Common myeloid progenitor, CD34-positive (primary cell): ENCODE measurements around the gene SLC6A8.
"Not testable (repeated sequence)": the region's sequence is repeated elsewhere in the genome, so short reads cannot be mapped to it uniquely, and the experiment has no call there.

Experiments
- CTCF ChIA-PET: fragments of 350-600 bp; sonication (Branson Sonifier 250); formaldehyde crosslinking; loops from one replicate; lab custom pipeline; 2021; ENCODE audit warnings: antibody characterized with exemption; lab: Charles Lee
- POLR2A ChIA-PET: fragments of 350-600 bp; sonication (Branson Sonifier 250); formaldehyde crosslinking; loops from one replicate; lab custom pipeline; 2021; ENCODE audit warnings: antibody characterized with exemption; lab: Charles Lee
- DNase-seq, 3 donors: peaks; one replicate each; pipeline versions ENCODE4 v3.0.0 to v3.0.0-alpha.2; 2013
- H3K27ac ChIP-seq, 2 experiments: 1 replicate in 1 of 2; 2 replicates in 1 of 2; pipeline ENCODE4 v1.7.0; 2013; ENCODE audit warnings: inconsistent platforms in 2 of 2, low read length in 2 of 2, mild to moderate bottlenecking in 2 of 2, low read depth in 1 of 2, moderate library complexity in 1 of 2; ENCODE audit not compliant: severe bottlenecking in 2 of 2, insufficient read depth in 1 of 2, poor library complexity in 1 of 2
- H3K27me3 ChIP-seq, 5 experiments: replicated peaks in 2 of 5; 1 replicate in 3 of 5; 2 replicates in 2 of 5; pipeline versions ENCODE4 v1.6.1 to v1.7.0; 2013; ENCODE audit warnings: low read length in 4 of 5, mild to moderate bottlenecking in 2 of 5, moderate library complexity in 2 of 5, inconsistent platforms in 1 of 5; ENCODE audit not compliant: insufficient read depth in 5 of 5, control insufficient read depth in 4 of 5
- H3K36me3 ChIP-seq, 4 experiments: 1 replicate in 2 of 4; 2 replicates in 2 of 4; pipeline versions ENCODE4 v1.6.1 to v1.7.0; 2013; ENCODE audit warnings: low read length in 3 of 4, control low read depth in 1 of 4, mild to moderate bottlenecking in 1 of 4; ENCODE audit not compliant: control insufficient read depth in 4 of 4, insufficient read depth in 4 of 4
- H3K4me1 ChIP-seq, 4 experiments: 1 replicate in 3 of 4; 2 replicates in 1 of 4; pipeline versions ENCODE4 v1.6.1 to v1.7.1; 2013; ENCODE audit warnings: low read length in 3 of 4, mild to moderate bottlenecking in 3 of 4, control low read depth in 1 of 4, inconsistent platforms in 1 of 4, moderate library complexity in 1 of 4; ENCODE audit not compliant: control insufficient read depth in 4 of 4, insufficient read depth in 4 of 4; ENCODE audit errors: control extremely low read depth in 1 of 4
- H3K4me3 ChIP-seq, 7 experiments: 1 replicate in 4 of 7; 2 replicates in 3 of 7; pipeline versions ENCODE4 v1.5.1 to v1.7.0; 2013; ENCODE audit warnings: mild to moderate bottlenecking in 7 of 7, low read length in 6 of 7, moderate library complexity in 6 of 7, inconsistent platforms in 2 of 7, low read depth in 2 of 7, control low read depth in 1 of 7; ENCODE audit not compliant: insufficient read depth in 4 of 7, control insufficient read depth in 1 of 7; ENCODE audit errors: extremely low read depth in 1 of 7
- H3K9me3 ChIP-seq, 5 experiments: 1 replicate in 4 of 5; 2 replicates in 1 of 5; pipeline versions ENCODE4 v1.6.1 to v1.7.1; 2013; ENCODE audit warnings: low read length in 4 of 5, mild to moderate bottlenecking in 2 of 5, inconsistent platforms in 1 of 5, low read depth in 1 of 5, moderate library complexity in 1 of 5; ENCODE audit not compliant: control insufficient read depth in 4 of 5, insufficient read depth in 2 of 5; ENCODE audit errors: control extremely low read depth in 1 of 5
- WGBS: methylation state at CpG from one replicate; pipeline ENCODE4 v1.1.5; 2013; ENCODE audit not compliant: insufficient coverage; 5-methylcytosine and 5-hydroxymethylcytosine counted together

Gene SLC6A8

DNA sequence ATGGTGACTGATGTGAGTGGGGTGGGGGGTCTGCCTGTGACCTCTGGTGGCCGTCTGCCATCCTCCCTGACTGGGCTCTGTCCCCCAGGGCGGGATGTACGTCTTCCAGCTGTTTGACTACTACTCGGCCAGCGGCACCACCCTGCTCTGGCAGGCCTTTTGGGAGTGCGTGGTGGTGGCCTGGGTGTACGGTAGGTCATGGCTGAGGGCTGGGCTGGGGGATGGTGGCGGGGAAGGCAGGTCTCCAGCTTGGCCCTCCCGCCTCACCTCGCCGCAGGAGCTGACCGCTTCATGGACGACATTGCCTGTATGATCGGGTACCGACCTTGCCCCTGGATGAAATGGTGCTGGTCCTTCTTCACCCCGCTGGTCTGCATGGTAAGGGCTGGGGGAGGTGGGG, 6.5 kb downstream of the SLC6A8 start:
- WGBS: 88% methylated on average over 14 of the region's 16 CpGs
- H3K9me3 ChIP-seq, DNase-seq, H3K4me3 ChIP-seq, H3K27ac ChIP-seq, POLR2A ChIA-PET, CTCF ChIA-PET, H3K4me1 ChIP-seq: not testable (repeated sequence)
- Histone ChIP-seq H3K27me3 (peaks cover 0 to 25% (median 0%) of the 10 kb centered on the region in 5 experiments), H3K36me3 (peaks cover 0 to 12% (median 0%) of the 10 kb centered on the region in 4 experiments)

GRCh38 chrX:153694687-153695270, 7.1 kb downstream of the SLC6A8 start:
- POLR2A ChIA-PET: no interaction called here

DNA sequence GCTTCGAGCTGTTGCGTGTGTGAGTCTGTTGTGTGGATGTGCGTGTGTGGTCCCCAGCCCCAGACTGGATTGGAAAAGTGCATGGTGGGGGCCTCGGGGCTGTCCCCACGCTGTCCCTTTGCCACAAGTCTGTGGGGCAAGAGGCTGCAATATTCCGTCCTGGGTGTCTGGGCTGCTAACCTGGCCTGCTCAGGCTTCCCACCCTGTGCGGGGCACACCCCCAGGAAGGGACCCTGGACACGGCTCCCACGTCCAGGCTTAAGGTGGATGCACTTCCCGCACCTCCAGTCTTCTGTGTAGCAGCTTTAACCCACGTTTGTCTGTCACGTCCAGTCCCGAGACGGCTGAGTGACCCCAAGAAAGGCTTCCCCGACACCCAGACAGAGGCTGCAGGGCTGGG, 8.4 kb downstream of the SLC6A8 start:
- no peaks in the 10 kb centered on the region for H3K4me1 ChIP-seq
- no peak overlapping the region for H3K27ac ChIP-seq
- POLR2A ChIA-PET: no interaction called here
- DNase-seq: no peak
- H3K27me3 ChIP-seq: peaks cover 0 to 10% (median 0%) of the 10 kb centered on the region in 5 experiments
- H3K4me3 ChIP-seq: no peak overlapping the region
- peaks cover 0 to 20% (median 0%) of the 10 kb centered on the region in 4 experiments for H3K36me3 ChIP-seq
- CTCF ChIA-PET: interaction anchor here (1.1 kb wide), 1 partner anchor 14 kb away, joined by 3 read pairs; no protein-coding TSS in a partner anchor
- 92% methylated on average over 11 of the region's 15 CpGs for WGBS
- no peaks in the 10 kb centered on the region for H3K9me3 ChIP-seq

More at GRCh38 chrX:153694687-153695270, 7.1 kb downstream of the SLC6A8 start:
- 89% methylated on average over 21 of the region's 23 CpGs for WGBS
- no peak for DNase-seq
- CTCF ChIA-PET: interaction anchor here (1.1 kb wide), 1 partner anchor 15 kb away, joined by 3 read pairs; no protein-coding TSS in a partner anchor
- Histone ChIP-seq H3K9me3 (no peaks in the 10 kb centered on the region), H3K27ac (no peak overlapping the region), H3K27me3 (peaks cover 0 to 21% (median 0%) of the 10 kb centered on the region in 5 experiments), H3K36me3 (peaks cover 0 to 12% (median 0%) of the 10 kb centered on the region in 4 experiments), H3K4me1 (no peaks in the 10 kb centered on the region), H3K4me3 (no peak overlapping the region)

DNA sequence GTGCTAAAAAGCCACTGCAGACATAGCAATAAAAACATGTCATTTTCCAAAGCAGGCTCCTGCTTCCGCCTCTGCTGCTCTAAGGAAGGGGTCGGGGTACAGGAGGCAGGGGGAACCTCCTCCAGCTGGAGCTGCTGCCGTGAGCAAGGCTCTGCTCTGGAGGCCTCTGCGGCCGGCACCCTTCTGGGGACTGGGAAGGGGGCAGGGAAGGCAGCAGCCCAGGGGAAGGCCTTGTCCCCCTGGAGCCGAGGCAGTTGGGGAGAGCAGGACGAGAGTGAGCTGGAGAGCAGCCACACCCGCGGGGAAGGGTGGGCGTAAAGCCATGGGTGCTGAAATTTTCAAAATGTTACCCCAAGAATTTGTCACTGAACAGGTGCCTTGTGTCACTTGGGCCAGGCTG, 8.8 kb downstream of the SLC6A8 start:
- CTCF ChIA-PET, H3K27ac ChIP-seq: not testable (repeated sequence)
- WGBS: 92% methylated on average over 10 of the region's 10 CpGs

GRCh38 chrX:153696986-153697722, 9.4 kb downstream of the SLC6A8 start:
- H3K9me3 ChIP-seq, H3K4me3 ChIP-seq, CTCF ChIA-PET, H3K4me1 ChIP-seq, H3K27ac ChIP-seq, POLR2A ChIA-PET, DNase-seq, H3K27me3 ChIP-seq: not testable (repeated sequence)
- 96% methylated on average over 16 of the region's 16 CpGs for WGBS
- H3K36me3 ChIP-seq: peaks cover 0 to 28% (median 5%) of the 10 kb centered on the region in 4 experiments

More for the DNA sequence above, 8.8 kb downstream of the SLC6A8 start:
- H3K4me1 ChIP-seq, POLR2A ChIA-PET, H3K4me3 ChIP-seq, DNase-seq, H3K9me3 ChIP-seq, H3K27me3 ChIP-seq: not testable (repeated sequence)
- peaks cover 0 to 24% (median 1%) of the 10 kb centered on the region in 4 experiments for H3K36me3 ChIP-seq

DNA sequence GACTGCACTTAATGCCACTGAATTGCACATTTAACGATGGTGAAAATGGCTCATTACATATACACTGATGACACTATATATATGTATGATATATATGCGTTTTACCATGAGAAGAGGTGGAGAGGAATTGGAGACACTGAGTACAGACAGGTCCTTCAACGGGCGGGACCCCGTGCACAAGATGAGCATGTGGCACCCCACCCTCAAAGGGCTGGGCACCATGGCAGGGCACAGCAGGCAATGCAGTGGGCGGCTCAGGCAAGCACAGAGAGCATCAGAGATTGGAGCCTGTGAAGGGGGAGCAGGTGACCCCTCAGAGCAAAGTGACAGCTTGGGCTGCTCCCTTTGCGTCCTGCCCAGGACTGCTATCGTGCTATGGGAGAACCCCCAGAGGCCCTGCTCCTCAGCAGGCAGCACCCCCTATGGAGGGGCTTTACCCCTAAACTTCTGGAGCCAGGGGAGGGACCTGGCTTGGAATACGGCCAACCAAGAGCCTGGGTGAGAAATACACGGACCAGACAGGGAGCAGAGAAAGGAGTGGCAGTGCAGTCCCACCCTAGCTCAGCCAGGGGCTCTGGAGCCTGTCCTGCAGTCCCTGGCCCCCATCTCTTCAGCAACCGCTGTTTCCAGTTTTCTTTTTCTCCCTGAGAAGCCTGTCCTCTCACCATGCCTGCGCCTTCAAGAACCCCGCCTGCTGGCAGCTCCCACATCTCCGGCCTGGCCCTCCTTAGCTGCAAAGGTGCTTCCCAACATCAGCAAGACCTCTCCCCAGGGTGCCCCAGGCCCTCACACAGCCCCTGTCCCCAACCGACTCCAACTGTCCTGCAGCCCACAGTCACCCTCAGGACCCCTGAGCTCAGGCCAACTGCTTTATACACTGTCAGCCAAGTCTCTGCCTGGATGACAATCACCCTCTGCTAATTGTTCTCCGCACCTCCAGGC, 10.5 kb downstream of the SLC6A8 start:
- Histone ChIP-seq H3K36me3 (peaks cover 0 to 37% (median 9%) of the 10 kb centered on the region in 4 experiments), H3K27ac (no peak overlapping the region), H3K4me3 (no peak overlapping the region), H3K9me3 (no peaks in the 10 kb centered on the region), H3K27me3 (peaks cover 0 to 3% (median 0%) of the 10 kb centered on the region in 5 experiments), H3K4me1 (no peaks in the 10 kb centered on the region)
- POLR2A ChIA-PET: no interaction called here
- no peak for DNase-seq
- WGBS: 88% methylated on average over 10 of the region's 16 CpGs
- CTCF ChIA-PET: no interaction called here
